ENCODE measurements around the gene STRA6.

STRA6 gene

DNA sequence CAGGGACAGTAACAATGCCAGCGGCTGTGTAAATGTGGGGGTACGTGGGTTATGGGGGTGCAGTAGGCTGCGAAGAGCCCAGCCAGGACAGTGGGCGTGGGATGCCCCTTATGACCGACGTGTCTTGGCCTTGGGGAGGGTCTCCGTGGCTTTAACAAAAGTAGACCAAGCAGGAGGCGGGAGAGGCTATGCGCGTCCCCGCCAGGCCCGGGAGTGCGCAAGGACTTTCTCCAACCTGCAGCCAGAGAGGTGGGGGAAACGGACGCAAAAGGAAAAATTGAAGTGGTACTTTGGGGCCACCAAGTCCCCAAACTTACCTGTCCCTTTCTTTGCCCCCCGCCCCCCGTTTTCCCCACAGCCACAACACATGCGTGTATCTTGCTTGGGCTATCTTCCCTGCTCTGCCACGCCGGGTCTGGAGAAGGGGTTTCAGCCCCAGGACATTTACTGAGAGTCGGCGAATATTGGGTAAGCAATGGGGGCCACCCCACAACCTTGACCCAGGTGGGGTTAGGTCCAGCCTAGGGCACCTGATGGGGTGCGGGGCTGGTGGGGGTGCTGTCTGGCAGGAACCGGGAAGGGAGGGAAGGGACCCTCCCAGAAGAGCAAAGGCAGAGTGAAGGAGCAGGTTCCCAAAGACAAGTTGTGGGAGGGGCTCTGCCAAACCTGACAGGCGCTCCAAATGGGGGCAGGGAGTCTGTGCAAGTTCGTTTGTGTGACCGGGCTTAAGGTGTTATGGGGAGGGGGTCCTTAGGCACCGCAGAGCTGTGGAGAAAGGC is 71.5 kb downstream of the STRA6 start:
- no peak for DNase-seq

DNA sequence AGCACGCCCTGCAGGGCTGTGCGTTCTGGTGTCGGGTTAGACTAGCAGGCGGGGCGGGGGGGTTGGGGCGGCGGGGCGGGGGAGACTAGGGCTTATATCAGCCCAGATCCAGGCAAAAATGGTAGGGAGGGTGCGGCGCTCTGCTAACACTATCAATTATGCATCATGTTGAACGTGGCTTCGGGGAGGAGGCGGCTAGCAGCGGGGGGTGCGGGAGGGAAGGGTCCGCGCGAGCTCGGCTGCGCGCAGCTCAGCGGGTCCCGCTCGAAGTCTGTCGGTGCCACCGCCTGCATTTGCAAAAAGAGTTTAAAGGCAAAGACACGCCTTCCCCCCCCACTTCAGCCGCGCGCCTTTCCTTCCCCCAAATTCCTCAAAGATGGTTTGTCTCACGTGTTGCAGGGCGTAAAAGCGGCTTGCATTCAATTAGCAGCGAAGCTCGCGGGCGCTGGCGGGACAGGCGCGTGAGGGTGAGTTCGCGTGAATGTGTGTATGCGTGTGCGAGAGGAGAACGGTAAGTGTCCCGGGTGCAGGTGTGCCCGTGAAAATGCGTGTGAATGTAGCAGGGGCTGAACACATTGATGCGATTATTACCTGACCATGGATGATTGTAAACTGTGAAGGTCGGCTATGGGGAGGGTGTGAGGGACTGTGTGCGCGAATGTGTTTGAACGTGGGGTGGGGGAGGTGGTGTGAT is 72.3 kb downstream of the STRA6 start, which contains the start of gene ISLR2:
ISLR2 (plus strand) TSS at position 432 of the 694 bp plus-strand sequence. CDS start 2,169 bp downstream, outside the sequence.
- DNase-seq, result no peak

DNA sequence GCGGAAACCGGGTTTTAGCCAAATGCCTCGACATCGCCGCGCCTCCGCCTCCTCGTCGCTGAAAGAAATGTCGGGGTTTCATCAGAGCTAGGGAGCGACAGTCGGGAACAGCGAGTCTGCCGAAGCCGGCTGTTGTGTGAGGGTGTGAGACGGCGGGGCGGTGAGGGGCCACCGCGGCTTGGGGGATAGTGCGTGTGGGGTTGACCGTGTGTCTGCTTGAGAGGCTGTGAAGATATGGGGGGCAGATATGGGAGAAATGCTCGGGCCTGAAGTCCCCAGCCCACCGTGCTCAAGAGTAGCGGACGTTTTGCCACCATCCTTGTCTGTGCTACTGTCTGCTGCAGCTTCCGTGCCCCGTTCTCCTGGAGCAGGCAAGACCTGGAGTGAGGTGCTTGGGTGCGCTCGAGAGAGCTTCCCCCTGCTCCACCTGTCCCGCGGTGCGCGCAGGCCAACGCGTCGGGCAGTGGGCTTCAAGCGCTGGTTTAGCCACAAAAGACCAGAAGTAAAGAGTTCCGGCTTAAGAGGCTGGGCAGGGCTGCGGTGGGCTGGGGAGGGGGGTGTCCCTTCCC is 72.9 kb downstream of the STRA6 start:
- DNase-seq, result no peak
